GM21825 (cell line): ENCODE measurements around the gene ANKRD63.

Experiments used
- ATAC-seq: cut with Tn5 transposase; IDR thresholded peaks from one replicate; pipeline ENCODE4 v1.9.1; 2021; ENCODE audit warnings: mild to moderate bottlenecking, moderate library complexity; ENCODE audit not compliant: unreplicated experiment

ANKRD63 gene, protein sequence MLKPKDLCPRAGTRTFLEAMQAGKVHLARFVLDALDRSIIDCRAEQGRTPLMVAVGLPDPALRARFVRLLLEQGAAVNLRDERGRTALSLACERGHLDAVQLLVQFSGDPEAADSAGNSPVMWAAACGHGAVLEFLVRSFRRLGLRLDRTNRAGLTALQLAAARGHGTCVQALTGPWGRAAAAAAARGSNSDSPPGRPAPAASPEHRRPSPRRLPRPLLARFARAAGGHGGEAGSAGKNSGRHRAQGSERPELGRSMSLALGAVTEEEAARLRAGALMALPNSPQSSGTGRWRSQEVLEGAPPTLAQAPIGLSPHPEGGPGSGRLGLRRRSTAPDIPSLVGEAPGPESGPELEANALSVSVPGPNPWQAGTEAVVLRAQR

DNA sequence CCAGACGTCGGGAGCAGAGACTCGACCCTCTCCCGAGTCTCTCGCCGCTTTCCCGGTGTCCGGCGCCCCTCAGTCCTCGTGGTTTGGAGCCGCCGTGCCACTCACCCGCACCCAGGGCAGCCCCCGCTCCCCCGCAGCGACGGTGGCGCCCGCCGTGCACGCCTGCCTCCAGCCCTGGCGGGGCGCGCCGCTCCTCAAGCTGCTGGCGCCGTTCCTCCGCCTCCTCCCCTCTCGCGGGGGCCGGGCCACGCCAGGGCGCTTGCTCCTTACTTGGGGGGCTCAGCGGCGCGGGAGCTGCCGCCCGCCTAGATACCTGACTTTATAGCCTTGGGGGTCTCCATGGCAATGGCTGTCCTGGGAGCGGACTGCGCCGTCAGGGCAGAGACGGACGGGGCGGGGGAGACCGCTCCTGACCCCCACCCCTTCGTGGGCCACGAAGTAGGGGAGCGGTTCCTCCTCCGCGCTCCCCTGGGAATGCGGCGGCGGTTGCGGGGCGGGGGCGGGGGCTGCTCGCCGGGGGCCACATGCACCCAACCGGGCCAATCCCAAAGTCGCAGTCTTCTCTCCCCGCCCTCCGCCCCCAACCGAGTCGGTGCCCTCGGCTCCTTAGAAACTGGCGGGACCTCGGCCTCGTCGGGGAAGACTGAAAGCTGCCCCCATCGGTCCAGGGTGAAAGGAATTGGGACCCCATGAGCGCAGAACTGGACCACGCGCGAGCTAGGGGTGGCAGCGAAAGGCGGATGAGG is at the start of gene ANKRD63:
ANKRD63 (minus strand) TSS at position 196 of the 746 bp plus-strand sequence. CDS start 478 bp downstream, outside the sequence.
- no peak for ATAC-seq

DNA sequence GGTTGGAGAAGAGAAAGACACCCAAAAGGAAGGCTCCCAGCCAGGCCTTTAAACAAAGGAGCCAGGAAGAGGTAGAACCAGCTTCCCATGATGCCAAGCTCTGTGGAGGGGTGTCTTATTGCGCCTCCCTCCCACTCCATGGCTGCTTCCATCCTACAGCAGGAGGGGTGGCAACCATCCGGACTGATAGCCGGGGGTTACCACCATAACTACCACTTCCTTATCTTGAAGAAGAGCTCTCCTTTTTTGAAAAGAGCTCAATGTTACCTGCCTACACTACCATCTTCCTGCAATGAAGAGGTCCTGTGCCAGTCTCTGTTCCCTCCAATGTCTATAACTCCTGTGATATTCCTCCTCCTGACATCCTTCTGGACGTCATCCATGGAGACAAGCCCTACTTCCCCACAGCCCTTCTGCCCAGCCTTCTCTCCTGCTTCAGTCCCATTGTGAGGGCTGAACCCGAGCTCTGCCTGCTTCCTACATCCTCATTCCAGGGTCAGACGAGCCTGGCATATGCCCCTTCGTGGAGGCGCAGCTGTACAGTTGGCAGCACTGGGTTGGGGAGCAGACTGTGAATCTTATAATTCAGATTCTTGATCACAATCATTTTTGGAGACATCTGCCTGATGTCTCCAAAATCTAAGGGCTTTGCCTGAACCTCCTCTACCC is 49.4 kb upstream of the ANKRD63 start:
- no peak for ATAC-seq

DNA sequence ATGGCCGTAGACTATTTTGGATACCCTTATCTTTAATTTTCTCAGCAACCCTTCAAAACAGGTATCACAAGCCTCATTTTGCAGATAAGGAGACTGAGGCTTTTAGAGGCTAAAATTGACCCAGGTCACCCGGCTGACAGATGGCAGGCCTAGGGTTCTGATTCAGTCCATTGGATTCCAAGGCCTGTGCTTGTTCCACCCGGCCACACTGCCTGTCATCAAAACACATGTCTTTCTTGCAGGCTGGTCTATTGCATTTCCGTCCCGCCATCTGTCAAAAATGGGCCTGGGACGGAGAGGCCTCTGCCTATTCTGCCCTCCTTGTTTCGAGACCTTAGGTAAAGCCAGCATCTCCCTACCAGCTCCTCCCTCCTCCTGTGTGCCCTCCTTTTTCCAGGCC is 48.8 kb upstream of the ANKRD63 start:
- no peak for ATAC-seq

DNA sequence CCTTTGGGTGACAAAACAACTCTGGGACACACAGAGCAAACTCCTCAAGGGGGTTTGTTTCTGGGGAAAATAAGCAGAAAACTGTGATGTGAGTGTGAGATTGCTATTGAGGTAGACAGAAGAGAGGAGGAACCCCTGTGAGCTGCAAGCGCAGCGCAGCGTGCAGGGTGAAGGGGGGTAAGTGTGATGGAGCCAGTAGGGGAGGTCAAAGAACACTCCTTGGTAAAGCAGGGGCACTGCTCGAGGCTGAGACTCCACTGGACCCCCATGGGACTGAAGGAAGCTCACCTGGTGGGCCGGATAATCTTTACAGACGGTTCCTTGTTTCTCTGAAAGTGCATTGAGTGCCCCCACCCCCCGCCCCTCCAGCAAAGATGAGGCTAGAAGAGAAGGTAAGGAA is 48.2 kb upstream of the ANKRD63 start:
- no peak for ATAC-seq

DNA sequence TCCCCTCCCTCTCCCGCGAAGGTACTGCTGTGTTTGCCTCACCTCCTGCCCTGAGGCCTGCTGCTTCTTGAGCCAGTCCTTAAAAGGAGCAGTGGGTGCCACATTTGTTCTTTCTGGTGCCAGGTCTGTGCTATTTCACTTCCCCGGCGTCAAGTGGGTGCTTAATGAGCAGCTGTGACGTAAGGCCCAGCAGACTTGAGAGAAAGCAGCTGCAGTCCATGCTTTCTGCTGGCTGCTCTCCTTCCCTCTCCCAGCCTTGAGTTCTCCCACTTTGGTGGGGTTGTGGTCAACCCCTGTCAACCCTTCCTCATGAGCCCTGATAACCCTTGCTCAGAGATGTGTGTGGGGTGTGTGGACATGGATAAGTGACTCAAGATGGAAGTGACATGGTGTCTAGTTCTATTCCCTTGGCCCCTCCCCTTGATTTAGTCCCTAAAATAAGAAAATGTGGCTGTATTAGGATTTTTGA is 47.5 kb upstream of the ANKRD63 start:
- no peak for ATAC-seq

DNA sequence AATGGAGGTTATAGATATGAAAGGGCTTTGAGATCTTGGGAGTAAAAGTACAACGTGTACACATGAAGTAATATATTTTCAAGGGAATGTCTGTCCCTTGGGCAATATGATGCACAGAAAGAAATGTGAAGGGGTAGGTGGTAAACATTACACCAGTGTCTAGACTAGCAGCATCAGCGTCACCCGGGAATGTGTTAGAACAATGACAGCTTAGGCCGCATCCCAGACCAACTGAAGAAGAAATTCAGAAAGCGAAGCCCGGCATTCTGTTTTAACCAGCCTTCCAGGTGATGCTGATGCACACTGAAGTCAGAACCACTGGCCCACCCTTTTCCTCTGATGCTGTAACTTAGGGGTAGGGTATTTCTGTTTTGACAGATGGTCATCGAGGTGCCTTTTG is 46.9 kb upstream of the ANKRD63 start:
- ATAC-seq, result no peak

DNA sequence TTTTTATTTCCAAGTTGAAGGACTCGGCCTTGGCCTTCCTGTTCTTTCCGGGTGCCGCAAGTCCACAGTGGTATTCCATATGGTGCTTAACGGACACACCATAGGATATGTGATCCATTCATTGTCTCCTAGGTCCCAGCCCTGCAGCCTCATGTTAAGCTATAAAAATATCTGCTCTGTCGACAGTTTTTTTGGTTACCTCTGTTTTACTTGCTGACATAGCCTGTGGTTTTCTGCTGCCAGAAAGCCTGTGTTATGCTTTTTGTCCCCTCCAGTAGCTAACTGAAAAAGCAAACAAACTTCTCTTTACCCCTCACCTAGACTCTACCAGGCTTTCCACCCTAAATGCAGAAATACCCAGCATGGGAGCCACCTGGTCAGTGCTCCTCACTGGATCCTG is 45.9 kb upstream of the ANKRD63 start:
- no peak for ATAC-seq

DNA sequence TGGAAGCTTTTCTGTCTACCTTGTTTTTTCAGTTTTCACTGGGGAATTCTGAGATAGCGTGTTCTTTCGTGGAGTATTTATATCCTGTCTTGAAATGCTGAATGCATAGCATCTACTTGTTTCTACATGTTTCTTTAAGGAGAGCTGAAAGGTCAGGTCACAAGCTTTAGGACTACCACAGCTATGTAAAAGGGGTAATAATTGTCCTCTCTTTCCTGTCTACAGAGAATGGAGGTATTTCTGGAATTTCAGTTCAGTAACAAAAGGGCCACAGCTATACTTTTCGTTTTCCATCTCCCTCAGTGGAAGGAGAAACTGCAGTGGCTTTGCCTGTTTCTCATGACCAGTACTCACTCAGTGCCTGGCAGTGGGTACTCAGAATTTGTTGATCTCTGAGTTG is 45.3 kb upstream of the ANKRD63 start:
- no peak for ATAC-seq

DNA sequence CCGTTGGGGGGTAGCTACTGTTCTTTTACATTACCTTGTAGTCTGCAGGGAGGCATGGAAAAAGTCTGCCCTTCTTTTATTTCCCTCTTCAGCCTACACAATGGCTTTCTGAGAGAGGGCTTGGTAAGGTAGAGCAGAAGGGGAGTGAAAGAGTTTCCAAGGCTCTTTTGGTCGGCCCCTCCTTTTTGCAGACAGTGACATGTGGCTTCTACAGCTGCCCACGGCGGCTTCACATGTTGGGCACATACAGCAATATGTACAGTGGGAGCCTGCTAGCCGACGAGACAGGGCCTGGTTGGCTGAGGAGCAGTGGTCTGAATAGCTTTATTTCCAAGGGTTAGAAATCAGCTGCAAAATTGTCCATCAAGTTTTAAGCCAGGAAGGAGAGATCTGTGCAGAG is 44.6 kb upstream of the ANKRD63 start:
- ATAC-seq, result no peak

DNA sequence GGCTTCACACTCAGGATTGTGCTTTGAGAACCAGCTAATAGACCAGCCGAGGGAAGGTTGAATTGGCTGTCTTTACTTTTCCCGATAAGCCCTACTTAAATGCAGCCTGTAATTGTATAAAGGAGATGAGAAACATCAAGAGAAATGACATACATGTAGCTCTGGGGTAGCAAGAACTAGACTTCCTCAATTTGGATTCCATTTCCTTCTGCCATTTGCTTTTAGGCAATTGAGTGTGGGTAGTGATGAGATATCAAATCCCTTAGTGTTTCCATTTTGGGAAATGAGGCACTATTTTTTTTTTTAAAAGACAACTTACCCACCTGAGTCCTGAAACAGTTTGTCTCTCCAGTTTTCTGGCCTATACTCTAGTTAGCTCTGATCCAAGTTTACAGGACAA is 42.8 kb upstream of the ANKRD63 start:
- no peak for ATAC-seq

DNA sequence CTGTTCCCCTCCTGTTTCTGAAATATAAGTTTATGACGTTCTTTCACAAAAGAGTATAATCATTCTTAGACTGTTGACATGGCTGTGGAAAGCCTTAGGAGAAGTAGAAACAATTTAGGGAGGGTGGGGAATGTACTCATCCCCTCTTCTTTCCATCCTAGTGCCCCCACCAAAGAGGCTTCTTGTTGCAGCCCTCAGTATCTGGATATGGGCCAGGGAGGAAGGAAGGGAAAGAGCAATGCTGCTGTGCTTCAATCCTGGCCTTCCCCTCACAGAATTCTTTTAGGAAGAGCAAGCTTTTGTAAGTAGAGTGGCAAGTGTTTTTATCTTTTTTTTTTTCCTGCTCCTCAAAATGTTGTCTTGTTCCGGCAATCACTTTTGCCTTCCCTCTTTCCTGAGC is 42.3 kb upstream of the ANKRD63 start:
- ATAC-seq, result no peak

DNA sequence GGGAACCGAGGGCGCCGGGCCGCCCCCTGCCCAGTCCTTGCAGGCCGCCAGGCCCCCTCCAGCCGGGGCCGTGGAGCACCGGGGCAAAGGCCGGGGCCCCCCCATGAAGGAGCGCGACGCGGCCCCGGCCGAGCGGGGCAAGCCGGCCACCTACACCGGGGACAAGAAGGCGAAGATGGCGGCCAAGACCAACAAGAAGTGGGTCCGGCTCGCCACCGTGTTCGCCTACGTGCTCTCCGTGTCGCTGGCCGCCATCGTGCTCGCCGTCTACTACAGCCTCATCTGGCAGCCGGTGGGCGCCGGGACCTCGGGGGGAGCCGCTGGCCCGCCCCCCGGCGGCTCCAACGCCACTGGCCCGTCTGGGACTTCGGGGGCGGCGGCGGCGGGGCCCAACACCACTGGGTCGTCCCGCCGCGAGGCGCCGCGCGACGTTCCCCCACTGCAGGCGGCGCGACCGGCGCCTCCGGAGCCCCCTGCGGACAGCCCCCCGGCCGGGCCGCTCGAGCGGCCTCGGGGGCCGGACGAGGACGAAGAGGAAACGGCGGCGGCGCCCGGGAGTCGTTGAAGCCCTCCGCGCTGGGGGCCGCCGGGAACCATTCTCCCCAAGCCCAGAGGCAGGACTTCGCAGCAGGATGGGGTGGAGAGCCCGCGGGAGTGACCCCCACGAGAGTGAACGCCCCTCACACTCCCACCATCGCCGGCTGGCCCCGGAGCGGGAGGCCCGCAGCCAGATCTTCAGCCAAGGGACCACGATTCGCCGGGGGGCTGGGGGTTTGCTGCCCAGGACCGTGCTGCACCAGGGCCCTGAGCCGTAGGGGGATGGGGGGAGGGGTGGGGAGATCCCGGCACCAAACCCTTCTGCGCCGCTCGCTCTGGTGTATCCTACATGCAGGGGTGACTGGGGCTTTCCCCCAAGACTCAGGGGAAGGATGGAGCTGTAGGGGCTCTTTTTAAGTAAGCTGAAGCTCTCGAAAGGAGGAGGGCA is 41.4 kb upstream of the ANKRD63 start:
- ATAC-seq, result peak; percentile 2

DNA sequence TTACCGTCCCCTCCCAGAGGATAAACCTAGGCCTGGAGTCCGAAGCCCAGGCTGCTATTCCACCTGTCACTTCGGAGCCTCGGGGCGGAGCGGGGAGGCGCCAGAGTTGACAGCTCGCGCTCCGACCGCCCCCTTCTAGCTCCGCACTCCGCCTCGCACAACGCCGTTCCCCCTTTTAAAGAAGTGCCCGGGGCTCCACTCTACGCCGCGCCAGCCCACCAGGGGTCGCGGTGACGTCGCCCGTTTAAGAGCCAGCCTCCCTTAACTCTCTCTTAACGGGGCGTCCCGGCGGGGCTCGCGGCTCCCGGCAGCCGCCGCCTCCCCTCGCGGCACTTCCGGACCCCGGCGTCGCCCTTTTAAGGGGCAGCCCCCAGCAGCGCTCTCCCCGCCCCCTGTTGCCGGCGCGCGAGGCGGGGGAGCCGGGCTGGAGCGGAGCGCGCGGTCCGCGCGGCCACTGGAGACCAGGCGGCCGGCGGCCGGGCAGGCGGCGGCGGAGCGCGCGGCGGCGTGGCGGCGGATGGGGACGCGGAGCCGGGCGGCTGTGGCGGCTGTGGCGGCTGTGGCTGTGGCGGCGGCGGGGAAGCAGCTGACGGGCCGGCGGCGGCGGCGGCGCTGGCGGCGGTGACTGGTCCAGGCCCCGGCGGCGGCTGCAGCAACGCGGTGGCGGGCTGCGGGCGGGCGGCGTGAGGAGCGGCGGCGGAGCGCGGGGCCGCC is 40.5 kb upstream of the ANKRD63 start, which contains the start of gene INAFM2:
INAFM2 (plus strand) TSS at position 454 of the 714 bp plus-strand sequence. CDS start 364 bp downstream, outside the sequence.
- ATAC-seq, result peak; percentile 84

DNA sequence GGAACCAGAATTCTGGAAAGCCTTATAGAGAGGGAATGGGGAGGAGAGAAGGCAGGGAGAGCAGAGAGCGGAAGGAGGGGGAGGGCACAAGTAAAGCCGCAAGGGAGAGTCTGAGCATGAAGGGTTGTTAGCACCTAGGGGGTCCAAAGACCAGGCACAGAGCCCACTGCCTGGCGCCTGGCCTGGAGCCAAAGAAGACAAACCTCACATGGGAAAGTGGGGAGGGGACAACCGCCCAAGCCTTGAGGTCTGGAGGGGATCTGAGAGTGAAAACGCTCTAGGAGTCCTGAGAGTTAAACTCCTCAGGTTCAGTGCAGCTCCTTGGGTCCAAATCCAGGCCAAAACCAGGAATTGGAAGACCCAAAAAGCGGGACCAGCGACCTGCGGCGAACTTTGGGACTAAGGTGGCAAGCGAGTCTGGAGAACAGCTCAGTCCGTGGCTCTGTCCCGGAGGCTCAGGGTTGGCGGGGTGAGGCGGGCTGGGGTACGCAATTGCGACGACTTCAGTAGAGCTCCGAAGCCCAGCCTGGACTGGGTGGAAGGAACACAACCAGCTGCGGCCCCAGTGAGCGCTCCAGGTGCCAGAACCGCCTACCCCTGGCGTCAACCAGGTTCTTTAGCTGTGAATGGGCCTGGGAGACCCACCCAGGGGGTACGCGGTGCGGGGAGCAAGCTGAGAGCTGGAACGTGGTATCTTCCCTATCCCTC is 39.8 kb upstream of the ANKRD63 start:
- ATAC-seq, result no peak

DNA sequence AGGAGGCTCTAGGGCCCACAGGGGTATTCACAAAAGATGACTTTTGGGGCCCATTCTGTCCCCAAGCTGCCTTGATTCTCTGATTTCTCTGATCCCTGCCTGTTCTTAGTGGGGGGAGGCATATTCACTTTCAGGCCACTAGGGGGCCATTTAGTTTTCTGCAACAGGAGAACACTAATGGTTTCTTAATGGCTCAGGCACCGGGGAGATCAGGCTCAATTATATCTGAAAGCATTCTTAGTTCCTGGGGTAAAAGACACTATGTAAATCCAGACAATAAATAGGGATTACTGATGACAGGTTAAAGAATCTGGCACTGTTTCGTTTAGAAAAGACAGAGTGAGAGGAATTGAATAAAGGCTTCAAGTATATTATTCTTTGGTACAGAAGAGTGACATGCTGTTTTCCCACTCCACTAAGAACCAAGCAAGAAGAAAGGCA is 38.1 kb upstream of the ANKRD63 start:
- ATAC-seq, result no peak

DNA sequence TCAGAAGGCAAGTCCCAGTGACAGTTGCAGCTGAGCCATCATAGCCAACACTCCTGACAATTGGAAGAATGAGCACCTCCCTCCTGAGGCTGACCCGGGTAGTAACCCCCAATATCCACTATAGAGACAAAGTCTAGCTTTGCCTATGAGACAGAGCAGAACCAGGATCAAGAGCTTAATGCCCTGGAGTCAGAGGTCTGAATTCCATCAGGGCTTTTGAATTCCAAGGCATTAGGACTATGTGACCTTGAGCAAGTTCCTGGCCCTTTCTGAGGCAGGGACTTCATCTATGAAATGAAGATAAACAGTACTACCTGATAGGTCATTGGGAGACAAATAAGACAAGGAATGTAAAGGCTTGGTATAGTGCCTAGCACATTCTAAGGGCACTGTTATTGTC is 37.5 kb upstream of the ANKRD63 start:
- ATAC-seq, result no peak

DNA sequence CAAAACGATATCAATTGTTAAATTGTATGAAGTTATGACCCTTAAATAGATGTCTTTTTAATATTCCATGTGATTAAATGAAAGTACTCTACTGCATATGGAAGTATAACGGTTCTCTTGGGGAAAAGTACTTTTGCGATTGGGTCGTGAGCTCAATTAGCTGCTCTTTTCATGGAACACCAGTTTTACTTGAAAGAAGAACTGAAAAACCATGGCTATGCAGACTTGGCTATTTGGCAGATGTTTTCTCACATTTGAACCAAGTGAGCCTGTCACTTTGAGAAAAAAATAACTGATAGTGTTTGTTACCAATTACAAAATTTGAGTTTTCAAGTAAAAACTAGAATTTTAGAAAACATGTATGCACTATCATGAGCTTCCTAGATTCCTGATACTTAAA is 34.7 kb upstream of the ANKRD63 start:
- ATAC-seq, result no peak

DNA sequence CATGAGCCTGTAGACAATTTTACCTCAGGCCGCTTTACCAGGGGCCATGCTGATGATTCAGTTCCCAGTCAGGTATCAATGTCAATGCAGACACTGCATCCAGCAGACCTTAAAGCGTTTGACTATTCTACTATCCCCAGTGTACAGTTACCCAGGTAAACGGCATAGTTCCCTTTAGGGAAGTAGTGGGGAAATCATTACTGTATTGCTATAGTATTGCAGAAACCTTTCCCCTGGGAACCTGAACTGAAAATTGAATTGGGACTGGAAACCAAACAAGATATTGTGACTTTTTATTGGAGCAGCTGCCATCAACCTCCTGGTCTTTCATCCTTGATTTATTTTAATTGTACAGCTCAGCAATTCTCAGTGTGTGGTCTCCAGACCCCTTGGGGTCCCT is 34.1 kb upstream of the ANKRD63 start:
- no peak for ATAC-seq

DNA sequence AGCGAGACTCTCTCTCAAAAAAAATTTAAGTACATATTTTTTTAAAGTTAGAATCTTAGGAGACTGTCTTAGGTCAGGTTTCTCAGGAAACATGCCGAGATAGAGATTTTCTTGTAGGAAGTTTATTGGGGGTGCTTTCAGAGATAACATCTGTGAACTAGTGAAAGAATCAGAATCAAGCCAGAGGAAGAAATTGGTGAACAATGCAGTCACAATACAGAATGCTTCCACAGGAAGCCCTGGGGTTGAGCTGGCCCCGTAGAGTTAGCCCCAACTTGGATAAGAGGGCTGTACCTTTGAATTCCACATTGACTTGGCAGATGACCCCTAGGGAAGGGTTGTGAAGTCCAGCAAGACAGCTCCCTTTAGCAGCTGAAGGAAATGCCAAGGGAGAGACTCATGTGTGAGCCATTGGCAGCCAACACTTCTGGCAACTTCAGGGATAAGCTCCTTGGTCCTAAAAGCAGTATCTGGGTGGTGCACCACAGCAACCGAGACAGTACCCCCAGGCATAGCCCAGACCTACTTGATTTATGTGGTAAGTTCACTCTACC is 31.9 kb upstream of the ANKRD63 start:
- no peak for ATAC-seq
